ENCODE measurements around the gene BTBD9.

DNA sequence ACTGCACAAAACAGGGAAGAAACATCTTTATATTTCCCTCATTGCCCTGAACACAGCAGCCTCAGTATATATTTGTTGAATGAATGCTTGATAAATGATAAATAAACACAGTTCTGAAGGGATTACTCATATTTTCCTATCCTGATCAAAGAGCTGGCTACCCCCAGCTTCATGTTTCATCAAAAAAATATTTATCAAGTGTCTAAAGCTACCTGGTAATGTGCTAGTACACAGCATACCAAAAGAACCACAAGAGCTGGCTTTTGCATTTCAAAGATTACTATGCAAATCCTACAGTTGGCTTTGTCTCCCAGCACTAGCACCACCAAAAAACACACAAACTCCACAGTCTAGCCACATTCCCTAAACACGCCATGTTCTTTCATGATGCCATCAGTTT, 130.0 kb downstream of the BTBD9 start:
- TF ChIP-seq, protein P1, sequence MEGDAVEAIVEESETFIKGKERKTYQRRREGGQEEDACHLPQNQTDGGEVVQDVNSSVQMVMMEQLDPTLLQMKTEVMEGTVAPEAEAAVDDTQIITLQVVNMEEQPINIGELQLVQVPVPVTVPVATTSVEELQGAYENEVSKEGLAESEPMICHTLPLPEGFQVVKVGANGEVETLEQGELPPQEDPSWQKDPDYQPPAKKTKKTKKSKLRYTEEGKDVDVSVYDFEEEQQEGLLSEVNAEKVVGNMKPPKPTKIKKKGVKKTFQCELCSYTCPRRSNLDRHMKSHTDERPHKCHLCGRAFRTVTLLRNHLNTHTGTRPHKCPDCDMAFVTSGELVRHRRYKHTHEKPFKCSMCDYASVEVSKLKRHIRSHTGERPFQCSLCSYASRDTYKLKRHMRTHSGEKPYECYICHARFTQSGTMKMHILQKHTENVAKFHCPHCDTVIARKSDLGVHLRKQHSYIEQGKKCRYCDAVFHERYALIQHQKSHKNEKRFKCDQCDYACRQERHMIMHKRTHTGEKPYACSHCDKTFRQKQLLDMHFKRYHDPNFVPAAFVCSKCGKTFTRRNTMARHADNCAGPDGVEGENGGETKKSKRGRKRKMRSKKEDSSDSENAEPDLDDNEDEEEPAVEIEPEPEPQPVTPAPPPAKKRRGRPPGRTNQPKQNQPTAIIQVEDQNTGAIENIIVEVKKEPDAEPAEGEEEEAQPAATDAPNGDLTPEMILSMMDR (IDR thresholded peaks at IDR 0.05), result no peak
- no peak for TF ChIP-seq POLR2AphosphoS5 (IDR thresholded peaks at IDR 0.05)
